ENCODE results near the gene ASMTL. TPM values are rescaled to one million over a fixed set of nuclear protein-coding genes. Genes with fewer than 3 reads are reported as not detected.
A peak's percentile ranks its signal among the peaks of the same experiment; 100 is the strongest.
"Not testable (repeated sequence)": the region's sequence is repeated elsewhere in the genome, so short reads cannot be mapped to it uniquely, and the experiment has no call there.

ASMTL gene
- total RNA-seq, 1 donor from 2014 or later: 24.5 TPM

- H3K27ac Mint-ChIP-seq: no peak overlapping the region
- H3K36me3 Mint-ChIP-seq (ENCODE audit: insufficient read depth): peaks cover 1% of the 10 kb centered on the region
- DNase-seq (ENCODE audit: low spot score, unreplicated experiment): no peak
- H3K4me3 Mint-ChIP-seq (ENCODE audit: low read depth): no peak overlapping the region
- peaks cover 11% of the 10 kb centered on the region for H3K27me3 Mint-ChIP-seq
- H3K4me1 Mint-ChIP-seq (ENCODE audit: low read depth): no peaks in the 10 kb centered on the region
- TF ChIP-seq CTCF (IDR thresholded peaks at IDR 0.05; ENCODE audit: unreplicated experiment): no peak
- H3K9me3 Mint-ChIP-seq (ENCODE audit: low read depth): peaks cover 5% of the 10 kb centered on the region
Observed at GRCh38 chrX:1493877-1494510, 41.3 kb upstream of the ASMTL start.

GRCh38 chrX:1493412-1493811, 40.7 kb upstream of the ASMTL start:
- Mint-ChIP-seq H3K36me3 (ENCODE audit: insufficient read depth) (peaks cover 1% of the 10 kb centered on the region), H3K27me3 (peaks cover 13% of the 10 kb centered on the region), H3K27ac (no peak overlapping the region), H3K4me3 (ENCODE audit: low read depth) (no peak overlapping the region), H3K9me3 (ENCODE audit: low read depth) (peaks cover 5% of the 10 kb centered on the region), H3K4me1 (ENCODE audit: low read depth) (no peaks in the 10 kb centered on the region)
- TF ChIP-seq CTCF (IDR thresholded peaks at IDR 0.05; ENCODE audit: unreplicated experiment): no peak
- DNase-seq (ENCODE audit: low spot score, unreplicated experiment): no peak

- Mint-ChIP-seq H3K36me3 (ENCODE audit: insufficient read depth) (peaks cover 1% of the 10 kb centered on the region), H3K27me3 (peaks cover 15% of the 10 kb centered on the region), H3K4me3 (ENCODE audit: low read depth) (no peak overlapping the region), H3K4me1 (ENCODE audit: low read depth) (no peaks in the 10 kb centered on the region), H3K27ac (no peak overlapping the region), H3K9me3 (ENCODE audit: low read depth) (peaks cover 5% of the 10 kb centered on the region)
- no peak for TF ChIP-seq CTCF (IDR thresholded peaks at IDR 0.05; ENCODE audit: unreplicated experiment)
- DNase-seq (ENCODE audit: low spot score, unreplicated experiment): no peak
Observed at GRCh38 chrX:1492421-1493012, 39.8 kb upstream of the ASMTL start.

- no peak overlapping the region for H3K4me3 Mint-ChIP-seq (ENCODE audit: low read depth)
- no peak for TF ChIP-seq CTCF (IDR thresholded peaks at IDR 0.05; ENCODE audit: unreplicated experiment)
- DNase-seq (ENCODE audit: low spot score, unreplicated experiment): peak; percentile 22
- H3K27ac Mint-ChIP-seq: peak overlapping the region; percentile 69
- peaks cover 15% of the 10 kb centered on the region for H3K27me3 Mint-ChIP-seq
- no peaks in the 10 kb centered on the region for H3K4me1 Mint-ChIP-seq (ENCODE audit: low read depth)
- H3K9me3 Mint-ChIP-seq (ENCODE audit: low read depth): peaks cover 5% of the 10 kb centered on the region
- H3K36me3 Mint-ChIP-seq (ENCODE audit: insufficient read depth): peaks cover 1% of the 10 kb centered on the region
Observed at GRCh38 chrX:1491851-1492349, 39.2 kb upstream of the ASMTL start.

GRCh38 chrX:1491248-1491647, 38.5 kb upstream of the ASMTL start:
- H3K4me3 Mint-ChIP-seq (ENCODE audit: low read depth); DNase-seq (ENCODE audit: low spot score, unreplicated experiment); H3K9me3 Mint-ChIP-seq (ENCODE audit: low read depth); H3K36me3 Mint-ChIP-seq (ENCODE audit: insufficient read depth); H3K4me1 Mint-ChIP-seq (ENCODE audit: low read depth): not testable (repeated sequence)
- peak overlapping the region; percentile 69 for H3K27ac Mint-ChIP-seq
- peaks cover 15% of the 10 kb centered on the region for H3K27me3 Mint-ChIP-seq

DNA sequence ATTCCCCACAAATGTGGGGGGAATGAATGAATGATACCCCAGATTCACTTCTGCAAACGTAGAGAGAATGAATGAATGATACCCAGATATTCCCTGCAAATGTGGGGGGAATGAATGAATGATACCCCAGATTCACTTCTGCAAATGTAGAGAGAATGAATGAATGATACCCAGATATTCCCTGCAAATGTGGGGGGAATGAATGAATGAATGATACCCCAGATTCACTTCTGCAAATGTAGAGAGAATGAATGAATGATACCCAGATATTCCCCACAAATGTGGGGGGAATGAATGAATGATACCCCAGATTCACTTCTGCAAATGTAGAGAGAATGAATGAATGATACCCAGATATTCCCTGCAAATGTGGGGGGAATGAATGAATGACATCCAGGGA, 38.0 kb upstream of the ASMTL start:
- not testable (repeated sequence) for H3K36me3 Mint-ChIP-seq (ENCODE audit: insufficient read depth); H3K4me1 Mint-ChIP-seq (ENCODE audit: low read depth); DNase-seq (ENCODE audit: low spot score, unreplicated experiment); H3K27ac Mint-ChIP-seq; H3K9me3 Mint-ChIP-seq (ENCODE audit: low read depth); H3K4me3 Mint-ChIP-seq (ENCODE audit: low read depth)
- H3K27me3 Mint-ChIP-seq: peaks cover 15% of the 10 kb centered on the region

DNA sequence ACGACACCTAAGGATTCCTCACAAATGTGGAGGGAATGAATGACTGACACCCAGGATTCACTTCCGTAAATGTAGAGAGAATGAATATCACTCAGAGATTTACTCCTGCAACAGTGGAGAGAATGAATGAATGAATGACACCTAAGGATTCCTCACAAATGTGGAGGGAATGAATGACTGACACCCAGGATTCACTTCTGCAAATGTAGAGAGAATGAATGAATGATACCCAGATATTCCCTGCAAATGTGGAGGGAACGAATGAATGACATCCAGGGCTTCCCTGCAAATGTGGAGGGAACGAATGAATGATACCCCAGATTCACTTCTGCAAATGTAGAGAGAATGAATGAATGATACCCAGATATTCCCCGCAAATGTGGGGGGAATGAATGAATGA, 36.6 kb upstream of the ASMTL start:
- not testable (repeated sequence) for H3K4me1 Mint-ChIP-seq (ENCODE audit: low read depth); H3K4me3 Mint-ChIP-seq (ENCODE audit: low read depth); H3K36me3 Mint-ChIP-seq (ENCODE audit: insufficient read depth); H3K9me3 Mint-ChIP-seq (ENCODE audit: low read depth); DNase-seq (ENCODE audit: low spot score, unreplicated experiment)
- Mint-ChIP-seq H3K27me3 (peaks cover 15% of the 10 kb centered on the region), H3K27ac (peak overlapping the region; percentile 83)
